GM18498 (cell line): Measurements from ENCODE around the gene CCDC88B.
"Not testable (repeated sequence)": the region's sequence is repeated elsewhere in the genome, so short reads cannot be mapped to it uniquely, and the experiment has no call there.

ENCODE experiments used
- ATAC-seq: cut with Tn5 transposase; IDR thresholded peaks from one replicate; pipeline ENCODE4 v1.9.1; 2021; ENCODE audit warnings: mild to moderate bottlenecking, moderate library complexity; ENCODE audit not compliant: unreplicated experiment

Gene CCDC88B

DNA sequence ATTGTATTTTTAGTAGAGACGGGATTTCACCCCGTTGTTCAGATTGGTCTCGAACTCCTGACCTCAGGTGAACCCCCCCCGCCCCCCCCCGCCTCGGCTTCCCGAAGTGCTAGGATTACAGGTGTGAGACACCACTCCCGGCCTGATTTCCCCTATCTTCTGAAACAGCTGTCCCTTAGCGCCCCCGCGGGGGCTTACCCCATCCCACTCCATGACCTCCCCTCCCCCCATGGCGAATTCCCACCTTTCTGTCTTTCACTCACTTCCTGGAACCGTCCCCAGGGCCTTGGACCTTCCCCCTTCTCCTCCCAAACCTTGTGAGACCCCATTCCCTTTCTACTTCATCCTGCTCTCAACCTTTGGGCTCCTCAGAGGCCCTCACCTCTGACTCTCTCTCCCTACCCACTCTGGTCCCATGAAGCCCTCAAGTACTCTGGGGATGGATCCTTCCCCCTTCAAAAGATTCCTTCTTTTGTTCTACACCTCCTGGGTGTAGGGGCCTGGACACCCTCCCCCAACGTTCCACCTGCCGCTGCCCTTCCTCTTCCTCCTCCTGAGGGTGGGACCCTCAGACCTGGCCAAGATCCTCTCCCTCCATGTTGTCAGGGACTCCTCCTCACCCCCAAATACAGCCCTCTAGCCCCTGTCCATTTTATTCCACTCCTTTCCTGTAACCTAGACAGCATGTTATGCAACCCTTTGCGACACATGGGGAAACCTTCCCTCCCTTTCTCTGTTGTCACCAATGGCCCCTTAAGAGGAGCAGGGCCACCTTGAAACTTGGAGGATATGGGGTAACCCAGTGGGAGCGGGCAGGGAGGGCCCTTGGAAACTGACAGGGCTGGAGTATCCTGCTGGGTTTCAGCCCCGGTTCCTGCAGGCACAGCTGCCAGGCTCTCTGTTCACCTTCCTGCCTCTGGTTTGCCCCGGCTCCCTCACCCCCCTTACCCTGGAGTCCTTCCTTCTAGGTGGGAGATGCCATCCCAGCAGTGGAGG is 20.9 kb upstream of the CCDC88B start:
- no peak for ATAC-seq

DNA sequence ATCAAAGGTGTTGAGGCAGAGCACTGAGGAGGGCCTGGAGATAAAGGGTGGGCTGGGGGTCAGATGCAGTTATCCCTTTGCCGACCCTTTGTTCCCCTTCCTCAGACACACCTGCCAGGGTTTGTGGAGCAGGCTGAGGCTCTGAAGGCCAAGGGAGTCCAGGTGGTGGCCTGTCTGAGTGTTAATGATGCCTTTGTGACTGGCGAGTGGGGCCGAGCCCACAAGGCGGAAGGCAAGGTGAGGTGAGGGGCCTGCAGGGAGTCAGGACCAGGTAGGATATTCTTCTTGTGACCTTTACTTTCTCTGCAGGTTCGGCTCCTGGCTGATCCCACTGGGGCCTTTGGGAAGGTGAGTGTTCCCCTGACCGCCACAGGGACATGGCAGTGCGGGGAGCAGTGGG is 19.4 kb upstream of the CCDC88B start:
- ATAC-seq = no peak

DNA sequence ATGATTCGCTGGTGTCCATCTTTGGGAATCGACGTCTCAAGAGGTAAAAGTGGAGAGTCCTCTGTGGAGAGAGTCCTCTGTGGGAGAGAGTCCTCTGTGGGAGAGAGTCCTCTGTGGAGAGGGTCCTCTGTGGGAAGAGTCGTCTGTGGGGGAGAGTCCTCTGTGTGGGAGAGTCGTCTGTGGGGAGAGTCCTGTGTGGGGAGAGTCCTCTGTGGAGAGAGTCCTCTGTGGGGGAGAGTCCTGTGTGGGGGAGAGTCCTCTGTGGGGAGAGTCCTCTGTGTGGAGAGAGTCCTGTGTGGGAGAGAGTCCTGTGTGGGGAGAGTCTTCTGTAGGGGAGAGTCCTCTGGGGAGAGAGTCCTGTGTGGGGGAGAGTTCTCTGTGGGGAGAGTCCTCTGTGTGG is 19.0 kb upstream of the CCDC88B start:
- ATAC-seq = no peak

DNA sequence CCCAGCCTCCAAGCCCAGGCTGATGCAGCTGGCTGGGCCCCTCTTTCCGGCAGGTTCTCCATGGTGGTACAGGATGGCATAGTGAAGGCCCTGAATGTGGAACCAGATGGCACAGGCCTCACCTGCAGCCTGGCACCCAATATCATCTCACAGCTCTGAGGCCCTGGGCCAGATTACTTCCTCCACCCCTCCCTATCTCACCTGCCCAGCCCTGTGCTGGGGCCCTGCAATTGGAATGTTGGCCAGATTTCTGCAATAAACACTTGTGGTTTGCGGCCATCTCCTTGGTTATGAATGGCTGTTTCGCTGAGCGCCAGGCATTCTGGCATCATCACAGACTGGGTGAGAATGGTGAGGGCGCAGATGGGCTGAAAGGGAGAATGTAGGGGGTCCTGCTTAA is 18.5 kb upstream of the CCDC88B start:
- no peak for ATAC-seq

DNA sequence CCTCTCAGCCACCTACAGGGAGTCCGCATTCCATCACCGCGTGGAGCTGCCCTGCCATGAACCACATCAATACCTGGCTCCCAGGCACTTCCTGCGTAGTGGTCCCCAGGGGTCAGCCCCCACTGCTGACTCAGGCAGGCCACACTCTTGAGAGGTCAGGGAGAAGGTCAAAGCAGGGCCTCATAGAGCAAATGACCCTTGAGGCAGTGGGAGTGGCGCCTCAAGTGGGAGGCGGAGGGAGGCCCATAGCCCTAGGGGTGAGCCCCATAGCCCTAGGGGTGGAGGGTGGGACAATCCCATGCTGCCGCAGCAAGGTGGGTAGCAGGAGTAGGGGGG is 17.1 kb upstream of the CCDC88B start:
- no peak for ATAC-seq

DNA sequence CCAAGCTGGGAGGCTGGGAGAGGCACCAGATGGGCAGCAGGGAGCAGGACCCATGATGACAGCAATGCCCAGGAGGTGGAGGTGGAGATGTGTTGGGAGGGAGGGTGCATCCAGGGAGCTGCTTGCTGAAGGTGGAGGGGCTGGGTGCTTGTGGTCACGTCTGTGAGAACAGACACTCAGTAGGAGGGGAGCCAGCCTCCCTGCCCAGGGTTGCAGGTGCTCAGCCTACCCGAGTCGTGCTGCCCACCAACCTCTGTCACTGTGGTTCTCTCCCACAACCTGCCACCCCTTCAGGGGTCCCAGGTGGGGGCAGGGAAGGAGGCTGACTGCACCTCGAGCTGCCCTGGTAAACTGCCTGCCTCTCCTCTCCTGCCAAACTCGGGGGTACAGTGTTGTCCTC is 16.6 kb upstream of the CCDC88B start:
- no peak for ATAC-seq

DNA sequence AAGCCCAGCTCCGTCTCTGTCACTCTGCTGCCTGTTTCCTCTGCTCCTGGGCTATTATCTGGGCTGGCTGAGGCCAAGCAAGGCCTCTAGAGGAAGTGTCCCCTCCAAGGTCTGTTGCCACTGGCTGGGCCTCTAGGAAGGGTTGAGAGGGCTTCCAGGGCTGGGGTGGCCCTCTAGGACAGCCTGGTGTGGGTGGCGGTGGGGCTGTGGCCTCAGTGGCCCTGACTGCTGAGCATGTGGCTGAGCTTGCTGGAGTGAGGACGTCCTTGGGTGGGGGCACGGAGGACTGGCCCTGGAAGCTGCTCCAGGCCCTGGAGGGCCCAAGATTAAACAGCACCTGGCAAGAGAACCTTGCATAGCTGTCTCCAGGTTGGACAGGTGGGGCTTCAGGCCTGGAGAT is 16.0 kb upstream of the CCDC88B start:
- not testable (repeated sequence) for ATAC-seq

DNA sequence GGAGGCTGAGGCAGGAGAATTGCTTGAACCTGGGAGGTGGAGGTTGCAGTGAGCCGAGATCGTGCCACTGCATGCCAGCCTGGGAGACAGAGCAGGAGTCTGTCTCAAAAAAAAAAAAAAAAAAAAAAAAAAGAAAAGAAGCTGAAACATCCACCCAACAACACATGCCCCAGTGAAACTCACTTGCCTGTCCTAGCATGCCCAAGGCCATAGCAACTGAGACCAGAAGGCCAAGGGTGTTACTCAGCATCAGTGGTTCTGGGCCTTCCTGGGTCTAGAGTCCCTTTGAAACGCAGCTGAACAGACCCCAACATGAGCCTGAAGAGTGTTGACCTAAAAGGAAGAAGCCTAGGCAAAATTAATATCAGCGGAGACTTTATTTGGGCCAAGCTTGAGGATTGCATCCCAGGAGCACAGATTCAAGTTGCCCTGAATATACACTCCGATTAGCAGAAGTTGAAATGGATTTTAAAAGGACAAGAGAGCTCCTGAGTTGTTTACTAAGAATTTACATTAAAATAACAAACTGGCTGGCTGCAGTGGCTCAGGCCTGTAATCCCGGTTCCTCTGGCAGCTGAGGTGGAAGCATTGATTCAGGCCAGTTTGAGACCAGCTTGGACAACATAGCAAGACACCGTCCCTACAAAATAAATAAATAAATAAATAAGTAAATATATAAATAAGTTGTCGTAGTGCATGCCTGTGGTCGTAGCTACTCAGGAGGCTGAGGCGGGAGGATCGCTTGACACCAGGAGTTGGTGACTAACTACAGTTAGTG is 15.1 kb upstream of the CCDC88B start:
- no peak for ATAC-seq

DNA sequence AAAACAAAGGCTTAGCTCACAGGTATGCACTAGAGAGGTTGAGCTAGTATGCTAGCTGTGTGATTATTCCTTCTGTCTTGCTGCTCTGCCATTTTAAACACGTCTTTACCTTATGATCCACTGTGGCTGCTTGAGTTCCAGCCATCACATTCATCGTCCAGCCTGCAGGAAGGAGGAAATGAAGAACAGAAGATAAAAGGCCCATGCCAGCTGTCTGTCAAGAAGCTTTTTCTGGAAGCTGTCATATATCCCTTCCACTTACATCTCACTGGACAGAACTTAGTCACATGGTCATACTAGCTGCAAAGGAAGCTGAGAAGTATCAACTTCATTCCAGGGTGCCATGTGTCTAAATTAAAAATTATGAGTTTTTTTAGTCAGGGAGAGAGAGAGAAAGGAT is 12.6 kb upstream of the CCDC88B start:
- no peak for ATAC-seq

DNA sequence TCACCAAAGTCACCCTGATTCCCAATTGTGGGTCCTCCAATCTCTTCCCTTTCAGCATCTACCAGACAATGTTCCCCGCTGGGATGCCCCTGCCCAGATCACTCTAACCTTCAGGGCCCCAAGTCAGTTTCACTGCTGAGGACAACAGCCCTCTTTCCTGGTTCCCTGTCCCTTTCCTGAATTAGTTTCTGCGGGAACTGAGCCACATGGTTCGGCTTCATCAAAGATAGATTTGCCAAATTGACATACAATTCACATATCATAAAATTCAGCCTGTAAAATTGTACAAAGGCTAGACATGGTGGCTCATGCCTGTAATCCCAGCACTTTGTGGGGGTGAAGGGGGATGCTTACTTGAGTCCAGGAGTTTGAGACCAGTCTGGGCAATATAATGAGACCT is 12.0 kb upstream of the CCDC88B start:
- no peak for ATAC-seq

DNA sequence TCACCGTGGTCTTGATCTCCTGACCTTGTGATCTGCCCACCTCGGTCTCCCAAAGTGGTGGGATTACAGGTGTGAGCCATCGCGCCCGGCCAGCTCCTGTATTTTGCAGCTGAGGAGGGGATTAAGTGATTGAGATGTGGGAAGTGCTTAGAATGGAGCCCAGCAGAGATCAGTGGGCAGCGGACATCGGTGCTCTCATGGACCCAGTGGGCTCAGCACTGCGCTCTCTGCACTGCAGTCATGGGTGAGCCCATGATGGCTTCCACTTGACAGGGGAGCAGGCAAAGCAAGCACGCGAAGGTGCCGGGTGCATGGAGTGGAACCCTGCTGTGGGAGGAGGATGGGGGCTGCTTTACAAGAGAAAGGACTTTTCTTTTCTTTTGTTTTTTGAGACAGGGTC is 9.1 kb upstream of the CCDC88B start:
- ATAC-seq = no peak

DNA sequence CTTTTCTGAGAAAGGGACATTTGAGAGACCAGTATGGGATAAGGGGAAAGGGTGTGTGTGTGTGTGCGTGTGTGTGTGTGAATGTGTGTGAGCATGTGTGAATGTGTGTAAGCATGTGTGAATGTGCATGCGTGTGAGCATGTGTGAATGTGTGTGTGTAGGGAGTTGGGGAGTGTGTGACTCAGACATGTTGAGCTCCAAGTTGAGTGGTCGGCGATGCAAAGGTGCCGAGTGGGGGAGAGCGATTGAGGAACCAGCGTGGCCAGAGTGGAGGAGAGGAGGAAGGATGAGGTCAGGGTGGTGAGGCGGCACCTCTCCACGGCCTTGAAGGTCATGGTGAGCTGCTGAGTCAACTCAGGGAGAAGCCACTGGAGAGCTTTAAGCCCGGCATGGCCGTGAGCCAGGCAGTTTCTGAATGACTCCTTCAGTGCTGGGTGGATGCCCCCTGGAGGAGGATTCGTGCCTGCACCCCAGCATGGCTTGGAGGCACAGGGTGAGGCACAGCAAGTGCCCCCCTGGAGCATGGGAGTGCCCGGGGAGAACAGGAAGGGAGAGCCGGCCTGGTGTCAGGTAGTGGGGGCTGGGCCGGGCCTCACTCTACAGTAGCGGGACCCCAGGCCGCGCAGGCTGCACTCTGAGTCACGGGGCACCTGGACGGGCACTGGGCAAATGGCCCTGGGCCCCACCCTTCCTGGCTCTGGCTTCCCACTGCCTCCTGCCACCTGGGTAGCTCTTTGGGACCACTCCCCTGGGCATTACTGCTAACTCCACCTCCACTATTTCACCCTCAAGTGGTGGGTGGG is 8.2 kb upstream of the CCDC88B start:
- ATAC-seq = no peak

DNA sequence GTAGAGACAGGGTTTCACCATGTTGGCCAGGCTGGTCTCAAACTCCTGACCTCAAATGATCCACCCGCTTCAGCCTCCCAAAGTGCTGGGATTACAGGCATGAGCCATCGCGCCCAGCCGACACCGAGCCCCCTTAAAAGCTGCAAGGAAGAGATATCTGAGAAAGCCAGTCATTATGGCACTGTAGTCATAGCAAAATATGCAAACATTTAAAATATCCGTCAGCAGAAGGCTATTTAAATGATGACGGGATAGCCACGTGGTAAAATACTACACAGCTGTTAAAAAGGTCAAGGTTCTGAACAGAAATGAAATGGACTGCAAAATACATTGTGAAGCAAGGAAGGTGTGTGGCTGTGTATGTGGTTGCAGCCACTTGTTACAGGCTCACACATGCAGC is 6.4 kb upstream of the CCDC88B start:
- ATAC-seq = no peak

DNA sequence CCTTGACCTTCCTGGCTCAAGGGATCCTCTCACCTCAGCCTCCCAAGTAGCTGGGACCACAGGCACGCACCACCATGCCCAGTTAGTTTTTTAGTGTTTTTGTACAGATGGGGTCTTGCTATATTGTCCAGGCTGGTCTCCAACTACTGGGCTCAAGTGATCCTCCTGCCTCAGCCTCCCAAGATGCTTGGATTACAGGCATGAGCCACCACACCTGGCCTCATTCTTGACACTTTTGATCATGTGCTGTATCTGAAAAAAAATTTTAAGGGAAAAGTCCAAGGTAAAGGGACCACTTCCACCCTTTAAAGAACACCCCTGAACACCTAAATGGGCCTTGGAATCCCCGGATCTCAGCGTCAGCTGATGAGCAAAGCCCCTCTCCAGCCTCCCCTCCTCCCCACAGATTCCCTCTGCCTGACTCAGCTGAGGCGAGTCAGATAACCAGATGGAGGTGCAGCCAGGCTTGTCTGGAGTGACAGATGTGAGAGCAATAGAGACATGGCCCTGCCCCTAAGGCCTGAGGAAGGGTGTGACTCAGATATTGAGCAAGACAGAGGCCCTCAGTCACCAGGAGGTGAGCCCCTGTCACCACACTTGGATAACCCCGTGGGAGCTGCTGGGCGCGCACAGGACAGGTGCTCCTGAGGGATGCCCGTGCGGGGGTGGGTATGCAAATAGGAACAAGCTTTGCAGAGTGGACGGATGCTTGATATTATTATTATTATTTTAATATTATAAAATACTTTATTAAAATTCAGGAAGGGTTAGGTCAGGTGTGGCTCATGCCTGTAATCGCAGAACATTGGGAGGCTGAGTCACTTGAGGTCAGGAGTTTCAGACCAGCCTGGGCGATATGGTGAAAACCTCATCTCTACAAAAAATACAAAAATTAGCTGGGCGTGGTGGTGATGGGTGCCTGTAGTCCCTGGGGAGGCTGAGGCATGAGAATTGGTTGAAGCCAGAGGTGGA is 5.0 kb upstream of the CCDC88B start:
- peak; percentile 75 for ATAC-seq

DNA sequence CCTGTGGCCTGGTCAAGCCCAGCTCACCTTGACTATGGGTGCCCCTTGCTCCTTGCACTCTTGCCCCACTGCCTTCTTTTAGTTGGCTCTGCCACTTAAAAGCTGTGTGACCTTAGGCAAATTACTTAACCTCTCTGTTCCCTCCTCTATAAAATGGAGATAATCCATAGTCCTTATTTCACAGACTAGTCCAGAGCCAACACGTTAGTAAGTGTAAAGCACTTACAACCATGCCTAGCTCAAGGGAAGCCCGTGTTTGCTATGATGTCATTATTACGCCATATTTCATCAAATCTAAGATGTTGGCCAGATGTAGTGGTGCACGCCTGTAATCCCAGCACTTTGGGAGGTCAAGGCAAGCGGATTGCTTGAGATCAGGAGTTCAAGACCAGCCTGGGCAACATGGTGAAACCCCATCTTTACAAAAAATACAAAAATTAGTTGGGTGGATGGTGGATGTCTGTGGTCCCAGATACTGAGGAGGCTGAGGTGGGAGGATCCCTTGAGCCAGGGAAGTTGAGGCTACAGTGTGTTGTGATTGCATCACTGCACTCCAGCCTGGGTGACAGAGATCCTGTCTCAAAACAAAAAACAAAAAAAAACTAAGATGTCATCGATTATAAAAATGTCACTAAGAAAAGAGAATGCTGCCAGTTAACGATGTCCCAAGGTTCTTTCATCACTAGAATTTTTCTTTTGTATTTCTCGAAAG is 2.3 kb upstream of the CCDC88B start:
- ATAC-seq = no peak

DNA sequence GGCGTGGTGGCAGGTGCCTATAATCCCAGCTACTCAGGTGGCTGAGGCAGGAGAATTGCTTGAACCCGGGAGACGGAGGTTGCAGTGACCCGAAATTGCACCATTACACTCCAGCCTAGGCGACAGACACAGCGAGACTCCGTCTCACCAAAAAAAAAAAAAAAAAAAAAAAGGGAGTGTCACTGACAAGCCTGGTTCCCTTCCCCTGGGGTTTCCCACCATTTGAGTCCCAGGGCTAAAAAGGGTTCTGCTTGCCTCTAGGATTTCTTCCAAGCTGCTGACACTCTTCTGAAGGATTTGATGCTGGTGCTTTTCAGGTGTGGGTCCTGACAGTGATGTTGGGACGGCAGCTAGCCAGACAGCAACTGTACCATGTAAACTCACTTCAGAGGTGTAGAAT is 1.3 kb upstream of the CCDC88B start:
- no peak for ATAC-seq

DNA sequence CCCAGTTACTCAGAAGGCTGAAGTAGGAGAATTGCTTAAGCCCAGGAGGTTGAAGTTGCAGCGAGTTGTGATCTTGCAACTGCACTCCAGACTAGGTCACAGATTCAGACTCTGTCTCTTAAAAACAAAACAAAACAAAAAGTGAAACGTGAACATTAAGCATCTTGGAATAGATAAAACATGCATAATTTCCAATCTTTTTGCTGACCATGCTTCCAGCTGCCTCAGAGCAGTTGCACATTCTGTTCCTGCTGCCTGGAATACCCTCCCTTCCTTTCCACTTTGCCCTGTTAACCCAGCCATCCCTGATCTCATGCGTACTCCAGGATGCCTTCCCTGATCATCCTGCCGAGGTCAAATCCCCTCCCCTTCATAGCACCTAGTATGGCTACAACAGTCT is 718 bp upstream of the CCDC88B start:
- no peak for ATAC-seq

DNA sequence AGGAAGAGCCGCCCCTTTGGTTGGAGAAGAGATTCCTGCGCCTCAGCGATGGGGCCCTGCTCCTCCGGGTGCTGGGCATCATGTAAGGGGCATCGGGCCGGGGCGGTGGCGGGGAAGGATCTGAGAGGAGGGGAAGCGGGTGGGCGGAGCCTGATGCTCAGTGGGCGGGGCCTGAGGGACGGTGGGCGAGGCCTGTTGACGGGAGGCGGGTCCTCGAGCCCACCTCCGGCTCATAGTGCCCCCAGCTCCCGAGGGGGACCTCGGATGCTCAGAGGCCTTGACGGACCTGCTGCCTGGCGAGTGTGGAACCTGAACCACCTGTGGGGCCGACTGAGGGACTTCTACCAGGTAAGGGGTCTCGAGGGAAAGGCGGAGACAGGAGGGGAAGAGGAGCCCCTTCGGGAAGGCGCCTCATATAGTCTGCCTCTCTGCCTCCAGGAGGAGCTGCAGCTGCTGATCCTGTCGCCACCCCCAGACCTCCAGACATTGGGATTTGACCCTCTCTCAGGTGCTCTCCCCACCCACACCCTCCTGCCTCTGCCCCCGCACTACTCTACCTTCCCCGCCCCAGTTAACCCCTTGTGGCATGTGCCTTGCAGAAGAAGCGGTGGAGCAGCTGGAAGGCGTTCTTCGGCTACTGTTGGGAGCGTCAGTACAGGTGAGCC is 799 bp downstream of the CCDC88B start:
- ATAC-seq = no peak

DNA sequence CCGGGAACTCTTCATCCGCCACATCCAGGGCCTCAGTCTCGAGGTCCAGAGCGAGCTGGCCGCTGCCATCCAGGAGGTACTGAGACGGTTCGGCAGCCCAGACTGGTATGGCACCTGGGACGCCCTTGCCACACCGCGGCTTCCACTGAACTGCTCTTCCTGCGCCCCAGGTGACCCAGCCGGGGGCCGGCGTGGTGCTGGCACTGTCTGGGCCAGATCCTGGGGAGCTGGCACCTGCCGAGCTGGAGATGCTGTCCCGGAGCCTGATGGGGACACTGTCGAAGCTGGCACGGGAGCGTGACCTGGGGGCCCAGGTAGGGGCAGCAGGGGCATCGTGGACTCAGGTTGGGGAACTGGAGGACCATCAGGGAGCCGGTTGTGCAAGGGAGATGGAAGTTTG is 1.4 kb downstream of the CCDC88B start:
- no peak for ATAC-seq
